ENCODE measurements around the gene DDX6. TPM values are rescaled to one million over a fixed set of nuclear protein-coding genes. Genes with fewer than 3 reads are reported as not detected.

The DDX6 gene, protein sequence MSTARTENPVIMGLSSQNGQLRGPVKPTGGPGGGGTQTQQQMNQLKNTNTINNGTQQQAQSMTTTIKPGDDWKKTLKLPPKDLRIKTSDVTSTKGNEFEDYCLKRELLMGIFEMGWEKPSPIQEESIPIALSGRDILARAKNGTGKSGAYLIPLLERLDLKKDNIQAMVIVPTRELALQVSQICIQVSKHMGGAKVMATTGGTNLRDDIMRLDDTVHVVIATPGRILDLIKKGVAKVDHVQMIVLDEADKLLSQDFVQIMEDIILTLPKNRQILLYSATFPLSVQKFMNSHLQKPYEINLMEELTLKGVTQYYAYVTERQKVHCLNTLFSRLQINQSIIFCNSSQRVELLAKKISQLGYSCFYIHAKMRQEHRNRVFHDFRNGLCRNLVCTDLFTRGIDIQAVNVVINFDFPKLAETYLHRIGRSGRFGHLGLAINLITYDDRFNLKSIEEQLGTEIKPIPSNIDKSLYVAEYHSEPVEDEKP
- total RNA-seq (100 to 1,000 TPM in 9 of 10 donors, 10 to 100 TPM in 1; 89.0 to 179 (median 136) TPM), polyA plus RNA-seq (10 to 100 TPM; 17.1 to 23.9 TPM)
- long read RNA-seq, donor 1, full-length matches to known transcripts, result 13 of 44 reads
- long read RNA-seq, donor 1, partial matches to known transcripts, result 6 of 44 reads
- long read RNA-seq, donor 1, other reads (novel, unspliced or antisense), result 25 of 44 reads
- long read RNA-seq, donor 2, full-length matches to known transcripts, result 9 of 39 reads
- long read RNA-seq, donor 2, partial matches to known transcripts, result 1 of 39 reads
- long read RNA-seq, donor 2, other reads (novel, unspliced or antisense), result 29 of 39 reads
- long read RNA-seq, donor 3, full-length matches to known transcripts, result 18 of 34 reads
- long read RNA-seq, donor 3, partial matches to known transcripts, result 6 of 34 reads
- long read RNA-seq, donor 3, other reads (novel, unspliced or antisense), result 10 of 34 reads

DNA sequence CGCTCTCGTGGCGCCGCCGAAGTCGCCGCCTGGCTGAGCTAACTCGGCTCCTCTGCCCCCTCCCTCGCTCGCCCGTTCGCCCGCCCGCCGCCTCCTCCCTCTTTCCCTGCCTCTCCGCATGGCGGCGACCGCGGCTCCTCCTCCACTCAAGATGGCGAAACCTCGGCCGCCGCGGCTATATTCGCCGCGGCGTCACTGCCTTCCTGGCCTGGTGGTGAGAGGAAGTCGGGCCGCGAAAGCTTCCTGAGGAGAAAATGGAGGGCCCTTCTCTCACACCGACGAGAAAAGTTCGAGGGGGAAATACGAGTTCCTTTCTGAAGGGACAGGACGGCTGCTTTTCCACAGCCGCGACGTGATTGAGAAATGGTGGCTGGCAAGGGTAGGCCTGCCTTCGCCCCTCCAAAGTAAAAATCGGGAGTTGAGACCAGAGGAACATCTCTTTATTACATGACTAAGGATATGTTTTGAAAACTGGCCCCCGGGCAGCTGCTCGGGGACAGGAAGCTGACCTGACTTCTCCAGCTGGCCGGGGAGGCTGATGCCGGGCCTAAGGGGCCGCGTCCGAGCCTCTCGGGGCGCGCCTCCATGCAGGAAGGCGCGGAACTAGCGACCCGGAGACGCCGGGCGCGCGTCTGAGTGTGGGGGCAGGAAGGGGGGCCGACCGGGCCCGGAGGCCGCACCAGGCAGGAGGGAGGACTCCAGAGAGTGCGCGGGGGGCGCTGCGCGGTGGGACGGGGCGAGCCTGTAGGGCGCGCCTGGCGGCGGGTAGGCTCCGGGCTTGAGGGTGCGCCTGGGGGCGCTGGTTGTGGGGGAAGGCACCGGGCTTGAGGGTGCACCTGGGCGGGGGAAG is at the start of gene DDX6:
DDX6 (minus strand) TSS at position 54 of the 850 bp plus-strand sequence. CDS start 4,913 bp downstream, outside the sequence.
- ATAC-seq (peak; percentile 83 to 90 (median 88)), DNase-seq (peak; percentile 92 to 93)
- Histone ChIP-seq H3K4me3 (peak within 1 kb of the TSS; percentile 71 to 99 (median 92)), H3K27ac (peak within 1 kb of the TSS; percentile 96 to 100 (median 99)), H3K27me3 (no peaks in the 10 kb centered on the region), H3K9me3 (no peaks in the 10 kb centered on the region), H3K36me3 (no peaks in the 10 kb centered on the region), H3K4me1 (peaks cover 3 to 46% (median 40%) of the 10 kb centered on the region in 9 donors)
- WGBS, 2 donors, result 1% methylated on average over 54 to 81 of the region's 81 CpGs
- intact Hi-C loops (cut with DNase I), result loop anchor here in 6 of 10 donors (2.0 to 10.0 kb wide), 7 partner anchors 99 to 184 kb away; partner anchors contain the start of genes BCL9L (in 3 of the 6) and PHLDB1 (in 1 of the 6)
- TF ChIP-seq, protein P1, sequence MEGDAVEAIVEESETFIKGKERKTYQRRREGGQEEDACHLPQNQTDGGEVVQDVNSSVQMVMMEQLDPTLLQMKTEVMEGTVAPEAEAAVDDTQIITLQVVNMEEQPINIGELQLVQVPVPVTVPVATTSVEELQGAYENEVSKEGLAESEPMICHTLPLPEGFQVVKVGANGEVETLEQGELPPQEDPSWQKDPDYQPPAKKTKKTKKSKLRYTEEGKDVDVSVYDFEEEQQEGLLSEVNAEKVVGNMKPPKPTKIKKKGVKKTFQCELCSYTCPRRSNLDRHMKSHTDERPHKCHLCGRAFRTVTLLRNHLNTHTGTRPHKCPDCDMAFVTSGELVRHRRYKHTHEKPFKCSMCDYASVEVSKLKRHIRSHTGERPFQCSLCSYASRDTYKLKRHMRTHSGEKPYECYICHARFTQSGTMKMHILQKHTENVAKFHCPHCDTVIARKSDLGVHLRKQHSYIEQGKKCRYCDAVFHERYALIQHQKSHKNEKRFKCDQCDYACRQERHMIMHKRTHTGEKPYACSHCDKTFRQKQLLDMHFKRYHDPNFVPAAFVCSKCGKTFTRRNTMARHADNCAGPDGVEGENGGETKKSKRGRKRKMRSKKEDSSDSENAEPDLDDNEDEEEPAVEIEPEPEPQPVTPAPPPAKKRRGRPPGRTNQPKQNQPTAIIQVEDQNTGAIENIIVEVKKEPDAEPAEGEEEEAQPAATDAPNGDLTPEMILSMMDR (IDR thresholded peaks at IDR 0.05), result peak in 6 of 9 donors; percentile 34 to 52 (median 44)

DNA sequence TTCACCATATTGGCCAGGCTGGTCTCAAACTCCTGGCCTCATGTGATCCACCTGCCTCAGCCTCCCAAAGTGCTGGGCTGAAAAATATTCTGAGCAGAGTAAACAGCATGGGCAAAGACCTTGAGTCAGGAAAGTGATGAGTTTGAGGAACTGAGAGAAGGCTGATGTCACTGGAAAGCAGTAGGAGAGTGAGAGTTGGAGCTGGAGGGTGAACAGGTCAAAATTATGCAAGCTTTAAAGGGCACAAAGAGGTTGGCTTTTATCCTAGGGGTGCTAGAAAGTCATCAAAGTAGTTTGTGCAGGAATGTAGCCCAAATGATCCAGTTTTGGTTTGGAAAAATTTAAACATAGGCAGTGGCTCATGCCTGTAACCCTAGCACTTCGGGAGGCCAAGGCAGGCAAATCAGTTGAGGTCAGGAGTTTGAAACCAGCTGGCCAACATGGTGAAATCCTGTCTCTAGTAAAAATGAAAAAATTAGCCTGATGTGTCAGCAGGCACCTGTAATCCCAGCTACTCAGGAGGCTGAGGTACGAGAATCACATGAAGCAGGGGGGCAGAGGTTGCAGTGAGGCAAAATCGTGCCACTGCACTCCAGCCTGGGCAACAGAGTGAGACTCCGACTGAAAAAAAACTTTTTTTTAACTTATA is 48.1 kb upstream of the DDX6 start:
- TF ChIP-seq, protein P1 (IDR thresholded peaks at IDR 0.05), result no peak
- DNase-seq (no peak), ATAC-seq (no peak)
- intact Hi-C loops (cut with DNase I), result no loop called here
- Histone ChIP-seq H3K9me3 (no peaks in the 10 kb centered on the region), H3K4me1 (peaks cover 0 to 8% (median 0%) of the 10 kb centered on the region in 9 donors), H3K27me3 (no peaks in the 10 kb centered on the region), H3K36me3 (no peaks in the 10 kb centered on the region), H3K4me3 (no peak overlapping the region), H3K27ac (no peak overlapping the region)
- 81 to 88% methylated on average over 4 of the region's 4 CpGs for WGBS, 2 donors

DNA sequence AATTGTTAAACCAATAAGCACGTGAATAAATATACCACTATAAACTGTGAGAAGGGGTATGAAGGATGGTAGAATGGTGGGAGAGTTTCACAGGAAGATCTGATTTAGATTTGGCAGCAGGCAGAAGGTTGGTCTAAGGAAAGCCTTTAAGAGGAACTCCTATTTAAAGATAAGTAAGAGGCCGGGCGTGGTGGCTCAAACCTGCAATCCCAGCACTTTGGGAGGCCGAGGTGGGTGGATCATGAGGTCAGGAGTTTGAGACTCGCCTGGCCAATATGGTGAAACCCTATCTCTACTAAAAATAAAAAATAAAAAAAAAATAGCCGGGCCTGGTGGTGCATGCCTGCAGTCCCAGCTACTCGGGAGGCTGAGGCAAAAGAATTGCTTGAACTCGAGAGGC is 46.9 kb upstream of the DDX6 start:
- Histone ChIP-seq H3K4me1 (peaks cover 0 to 9% (median 0%) of the 10 kb centered on the region in 9 donors), H3K36me3 (no peaks in the 10 kb centered on the region), H3K27me3 (no peaks in the 10 kb centered on the region), H3K4me3 (no peak overlapping the region), H3K9me3 (no peaks in the 10 kb centered on the region), H3K27ac (no peak overlapping the region)
- DNase-seq (no peak), ATAC-seq (no peak)
- intact Hi-C loops (cut with DNase I), result no loop called here
- TF ChIP-seq, protein P1 (IDR thresholded peaks at IDR 0.05), result no peak
- 83 to 89% methylated on average over 8 of the region's 8 CpGs for WGBS, 2 donors

Measured in heart right ventricle (tissue), 16 donors.